Epithelial cell of proximal tubule (primary cell): ENCODE results near the gene TBC1D22A. TPM values are rescaled to one million over a fixed set of nuclear protein-coding genes. Genes with fewer than 3 reads are reported as not detected.

ENCODE experiments used
- DNase-seq: peaks from one replicate; pipeline ENCODE4 v3.0.0-alpha.2; 2011; ENCODE audit warnings: low read depth
- H3K4me3 ChIP-seq: 2 replicates; pipeline ENCODE4 v1.5.1; 2011; ENCODE audit warnings: low read depth, mild to moderate bottlenecking, low read length
- total RNA-seq: library from RNA; depleted of rRNA; stranded (reverse); fragments of >200 nt; gene quantifications from 2 replicates; pipeline ENCODE4 v1.2.3, GENCODE V29; 2015
- TF ChIP-seq, protein P1 (sequence below): conservative IDR thresholded peaks from 2 replicates; pipeline ENCODE4 v1.5.1; 2012; ENCODE audit warnings: low read depth, mild to moderate bottlenecking, low read length

TBC1D22A gene
- total RNA-seq, 1 donor from 2014 or later, result 22.7 TPM

DNA sequence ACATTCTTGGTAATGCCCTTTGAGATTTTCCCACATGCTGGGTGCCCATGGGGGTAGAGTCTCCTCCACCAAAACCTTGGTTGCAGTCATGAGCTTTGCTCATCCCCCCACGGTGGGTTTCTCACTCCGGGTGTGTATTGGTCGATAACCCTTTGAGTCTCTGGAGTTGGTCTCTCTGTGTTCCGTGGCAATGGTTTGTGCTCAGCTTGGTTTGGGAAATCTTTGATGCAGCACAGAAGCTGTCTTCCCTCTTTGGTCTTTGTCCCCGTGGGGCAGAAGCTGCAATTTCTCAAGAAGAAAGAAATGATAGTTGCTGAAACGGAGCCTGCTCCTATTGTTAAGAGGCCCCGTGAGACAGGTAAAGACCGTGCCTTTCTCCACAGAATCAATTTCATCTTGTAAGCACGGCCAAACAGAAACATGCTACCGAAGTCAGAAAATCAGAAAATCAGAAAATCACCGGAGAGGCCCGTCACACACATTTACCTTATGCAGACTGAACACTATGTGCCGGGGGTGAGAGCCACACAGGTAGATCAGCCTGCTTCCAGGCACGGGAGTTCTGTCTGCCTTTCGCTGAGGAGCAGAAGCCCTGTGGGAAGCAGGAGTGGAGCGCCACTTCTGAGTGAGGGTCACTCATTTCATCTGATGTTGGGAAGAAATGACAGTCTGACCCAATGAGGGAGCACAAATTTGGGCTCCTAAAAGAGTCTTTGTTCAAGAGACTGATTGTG is 186.1 kb downstream of the TBC1D22A start:
- TF ChIP-seq, protein P1, sequence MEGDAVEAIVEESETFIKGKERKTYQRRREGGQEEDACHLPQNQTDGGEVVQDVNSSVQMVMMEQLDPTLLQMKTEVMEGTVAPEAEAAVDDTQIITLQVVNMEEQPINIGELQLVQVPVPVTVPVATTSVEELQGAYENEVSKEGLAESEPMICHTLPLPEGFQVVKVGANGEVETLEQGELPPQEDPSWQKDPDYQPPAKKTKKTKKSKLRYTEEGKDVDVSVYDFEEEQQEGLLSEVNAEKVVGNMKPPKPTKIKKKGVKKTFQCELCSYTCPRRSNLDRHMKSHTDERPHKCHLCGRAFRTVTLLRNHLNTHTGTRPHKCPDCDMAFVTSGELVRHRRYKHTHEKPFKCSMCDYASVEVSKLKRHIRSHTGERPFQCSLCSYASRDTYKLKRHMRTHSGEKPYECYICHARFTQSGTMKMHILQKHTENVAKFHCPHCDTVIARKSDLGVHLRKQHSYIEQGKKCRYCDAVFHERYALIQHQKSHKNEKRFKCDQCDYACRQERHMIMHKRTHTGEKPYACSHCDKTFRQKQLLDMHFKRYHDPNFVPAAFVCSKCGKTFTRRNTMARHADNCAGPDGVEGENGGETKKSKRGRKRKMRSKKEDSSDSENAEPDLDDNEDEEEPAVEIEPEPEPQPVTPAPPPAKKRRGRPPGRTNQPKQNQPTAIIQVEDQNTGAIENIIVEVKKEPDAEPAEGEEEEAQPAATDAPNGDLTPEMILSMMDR, result no peak
- no peak overlapping the region for H3K4me3 ChIP-seq
- DNase-seq, result no peak

DNA sequence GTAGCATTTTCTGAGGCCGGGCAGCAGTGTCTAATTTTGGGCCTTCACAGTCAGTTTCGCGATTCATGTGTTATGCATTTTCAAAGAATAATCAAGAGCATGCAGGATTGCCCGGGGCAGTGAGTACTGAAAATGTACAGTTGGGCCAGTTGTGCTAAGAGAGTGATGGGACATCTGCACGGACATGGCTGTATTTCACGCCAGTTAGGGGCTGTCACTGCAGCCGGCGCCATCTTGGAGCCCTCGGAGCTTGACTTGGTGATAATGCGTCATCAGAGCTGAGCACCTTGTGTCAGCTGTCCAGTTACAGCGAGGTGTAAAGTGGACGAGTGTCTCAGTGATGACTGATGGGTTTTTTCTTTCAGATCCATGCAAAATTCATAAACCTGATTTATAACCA is 188.9 kb downstream of the TBC1D22A start:
- TF ChIP-seq, protein P1, result no peak
- no peak overlapping the region for H3K4me3 ChIP-seq
- DNase-seq, result no peak

DNA sequence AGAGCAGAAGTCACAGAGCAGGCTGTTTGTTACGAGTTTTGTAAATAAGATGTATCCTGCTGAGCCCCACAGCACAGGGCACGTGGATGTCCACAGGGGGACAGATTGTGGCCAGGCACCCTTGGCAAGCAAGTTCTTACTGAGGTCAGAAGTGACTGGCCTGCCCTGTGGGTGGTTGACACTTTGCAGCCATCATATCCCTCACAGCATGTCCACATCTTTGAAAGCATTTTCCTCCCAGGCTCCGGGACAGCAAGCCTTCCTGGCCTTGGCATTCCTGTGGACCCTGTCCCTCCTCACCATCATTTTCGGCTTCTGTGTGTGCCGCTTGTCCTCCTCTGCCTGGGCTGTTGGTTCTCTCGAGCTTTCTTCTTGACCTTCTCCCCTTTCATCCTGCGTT is 189.5 kb downstream of the TBC1D22A start:
- TF ChIP-seq, protein P1, result no peak
- no peak for DNase-seq
- H3K4me3 ChIP-seq, result no peak overlapping the region

DNA sequence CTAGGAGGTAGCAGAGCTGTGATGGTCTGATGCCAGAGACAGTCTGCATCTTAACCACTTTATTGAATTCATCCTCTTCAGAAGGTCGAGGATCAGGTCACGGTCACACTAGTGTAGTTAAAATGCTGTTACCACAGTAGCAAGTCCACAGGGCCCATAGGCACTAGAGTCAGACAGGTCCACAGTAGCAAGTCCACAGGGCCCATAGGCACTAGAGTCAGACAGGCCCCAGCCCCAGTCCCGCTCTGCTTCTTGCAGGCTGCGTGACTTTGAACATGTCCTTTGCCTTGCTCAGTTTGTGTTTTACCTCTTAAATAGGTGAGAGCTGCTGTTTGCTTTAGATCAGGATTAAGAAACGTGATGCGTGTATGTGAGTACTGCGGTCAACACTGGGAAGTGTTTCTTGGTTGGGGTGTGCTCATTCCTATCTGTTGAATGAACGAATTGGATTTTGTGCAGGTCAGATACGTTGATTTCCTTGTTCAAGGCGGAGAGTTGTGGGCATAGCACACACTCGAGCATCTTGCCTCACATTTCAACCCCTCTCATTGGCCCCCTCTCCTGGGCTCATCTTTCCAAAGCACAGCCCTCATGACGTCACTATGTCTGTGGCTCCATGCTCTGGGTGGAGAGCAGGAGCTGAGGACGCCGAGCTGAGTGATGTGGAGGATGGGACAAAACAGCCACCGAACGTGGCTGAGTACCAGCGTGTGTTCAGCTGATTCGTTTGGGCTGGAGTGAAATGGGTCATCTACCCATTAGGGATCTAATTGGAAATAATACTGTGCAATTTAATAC is 191.7 kb downstream of the TBC1D22A start:
- TF ChIP-seq, protein P1, result no peak
- no peak overlapping the region for H3K4me3 ChIP-seq
- DNase-seq, result no peak

DNA sequence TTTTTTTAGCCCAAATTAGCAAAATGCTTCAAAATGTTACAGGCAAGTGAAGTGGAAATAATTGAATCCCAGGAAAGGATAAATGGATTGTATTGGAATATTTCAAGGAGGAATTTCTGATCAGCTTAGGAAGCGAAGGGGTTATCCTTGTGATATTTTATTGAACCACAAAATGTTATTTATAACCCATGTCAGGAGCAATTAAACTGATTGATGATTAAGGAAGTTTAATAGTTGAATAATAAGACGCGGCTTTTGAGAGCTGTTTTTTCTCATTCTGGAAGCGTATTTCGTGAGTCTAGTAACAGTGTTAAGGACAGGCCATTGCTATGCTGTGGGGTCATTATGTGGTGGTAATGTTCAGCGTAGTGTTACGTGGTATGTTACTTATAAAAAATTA is 192.3 kb downstream of the TBC1D22A start:
- TF ChIP-seq, protein P1, result no peak
- no peak overlapping the region for H3K4me3 ChIP-seq
- no peak for DNase-seq

DNA sequence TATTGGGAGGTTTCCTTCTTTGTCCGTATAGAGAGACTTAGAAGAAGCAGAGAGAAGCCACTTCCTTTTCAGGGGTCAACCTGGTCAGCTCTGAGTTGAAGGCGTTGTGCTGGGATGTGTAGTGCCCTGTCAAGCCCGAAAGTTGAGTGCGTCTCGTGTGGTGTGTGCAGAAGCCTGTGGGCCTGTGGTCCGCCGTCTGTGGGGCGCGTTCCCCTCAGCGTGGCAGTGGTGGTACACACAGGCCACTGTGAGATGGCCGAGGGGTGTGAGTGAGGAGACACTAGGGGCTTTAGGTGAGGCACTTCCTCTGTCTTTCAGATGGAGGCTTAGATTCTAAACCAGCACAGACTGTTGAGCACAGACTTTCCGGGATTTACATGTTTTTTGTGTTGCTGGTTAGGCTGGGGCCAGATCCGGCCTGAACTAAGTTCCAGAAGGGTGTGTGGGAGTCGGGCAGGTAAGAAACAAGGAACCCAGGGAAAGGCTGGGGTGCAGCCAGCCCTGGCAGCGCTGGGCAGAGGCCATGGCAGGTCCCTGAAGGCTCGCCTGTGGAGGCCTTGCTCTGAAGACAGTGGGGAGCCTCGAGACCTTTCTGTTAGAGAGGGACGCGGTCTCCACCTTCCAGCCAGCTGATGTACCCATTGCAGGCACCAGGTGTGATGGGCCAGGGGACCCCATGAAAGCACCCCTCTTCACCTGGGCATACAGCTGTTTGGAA is 194.2 kb downstream of the TBC1D22A start:
- no peak overlapping the region for H3K4me3 ChIP-seq
- DNase-seq, result no peak
- TF ChIP-seq, protein P1, result no peak
